HG03520 (cell line): ENCODE data around the gene IQSEC1.

Experiments used
- ATAC-seq: cut with Tn5 transposase; IDR thresholded peaks from one replicate; pipeline ENCODE4 v1.9.1; 2021; ENCODE audit warnings: mild to moderate bottlenecking, moderate library complexity; ENCODE audit not compliant: unreplicated experiment

The IQSEC1 gene

DNA sequence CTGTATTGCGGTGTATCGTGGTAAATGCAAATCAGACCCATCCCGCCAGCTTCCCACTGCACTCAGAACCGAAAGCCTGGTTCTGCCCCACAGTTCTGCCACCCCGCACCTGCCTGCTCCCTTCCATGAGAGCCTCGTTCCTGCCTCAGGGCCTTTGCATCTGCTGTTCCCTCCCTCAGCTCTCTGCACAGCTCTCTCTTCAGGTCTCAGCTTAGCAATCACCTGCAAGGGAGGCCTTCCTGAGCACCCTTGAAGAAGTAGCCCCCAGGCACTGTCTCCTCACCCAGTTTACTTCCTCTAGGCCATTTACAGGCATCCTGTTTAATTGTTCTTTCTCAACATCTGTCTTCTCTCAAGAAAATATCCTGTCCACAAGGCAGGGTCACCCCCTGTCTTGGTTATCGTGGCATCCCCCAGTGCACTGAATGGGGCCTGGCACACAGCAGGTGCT, 13.3 kb upstream of the IQSEC1 start:
- ATAC-seq, result no peak

GRCh38 chr3:13085846-13086179, 12.6 kb upstream of the IQSEC1 start:
- ATAC-seq, result no peak

DNA sequence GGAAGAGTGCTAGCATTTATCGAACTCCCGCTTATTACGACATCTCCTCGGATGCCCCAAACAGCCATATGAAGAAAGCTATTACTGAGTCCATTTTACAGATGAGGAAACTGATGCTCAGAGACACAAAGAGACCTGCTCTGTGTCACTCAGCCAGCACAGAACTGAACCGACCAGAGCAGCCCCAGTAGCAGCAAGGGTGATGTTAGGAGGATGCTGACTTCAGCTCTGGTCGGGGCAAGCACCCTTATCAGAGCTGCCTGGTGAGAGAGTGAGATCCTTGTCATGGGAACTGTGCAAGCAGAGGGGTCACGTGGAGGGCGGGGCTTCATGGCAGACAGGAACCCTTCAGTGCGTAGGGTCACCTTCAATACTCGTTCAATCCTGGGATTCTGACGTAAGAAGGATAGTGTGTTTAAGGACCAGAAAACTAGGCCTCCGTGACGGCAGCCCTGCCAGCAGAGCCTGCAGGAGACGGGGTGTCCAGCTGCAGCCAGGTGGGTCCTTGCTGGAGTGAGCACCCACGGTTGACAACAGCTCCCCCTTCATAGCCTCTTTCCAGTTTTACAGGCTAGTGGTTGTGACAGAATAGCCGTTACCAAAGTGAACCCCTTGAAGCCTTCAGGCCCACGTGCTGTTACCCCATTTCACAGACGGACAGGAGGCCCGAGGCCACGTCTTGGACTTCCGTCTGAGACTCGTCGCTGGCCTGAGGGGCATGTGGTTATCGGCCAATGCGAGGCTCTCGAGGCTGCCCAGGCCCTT, 12.0 kb upstream of the IQSEC1 start:
- ATAC-seq, result no peak

GRCh38 chr3:13083898-13084297, 10.7 kb upstream of the IQSEC1 start:
- ATAC-seq, result peak; percentile 44

DNA sequence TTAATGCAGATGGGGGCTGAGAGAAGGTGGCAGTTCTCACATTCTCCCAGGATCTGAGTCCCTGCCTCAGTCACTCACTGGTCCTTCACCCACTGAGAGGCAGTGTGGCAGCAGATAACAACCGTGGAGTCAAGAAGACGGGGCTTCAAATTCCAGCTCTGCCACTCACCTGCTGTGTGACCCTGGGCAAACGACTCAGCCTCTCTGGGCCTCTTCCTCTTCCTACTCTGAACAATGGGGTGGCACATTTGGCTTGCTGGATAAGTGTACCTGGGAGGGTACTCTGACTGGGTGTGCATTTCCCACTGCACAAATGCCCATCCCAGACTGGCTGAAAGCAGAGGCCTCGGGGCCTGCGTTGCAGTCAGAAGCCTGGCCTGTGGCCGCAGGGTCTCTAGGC, 10.0 kb upstream of the IQSEC1 start:
- no peak for ATAC-seq

- ATAC-seq, result no peak
These were observed 9.4 kb upstream of the IQSEC1 start for GRCh38 chr3:13082677-13083076.

DNA sequence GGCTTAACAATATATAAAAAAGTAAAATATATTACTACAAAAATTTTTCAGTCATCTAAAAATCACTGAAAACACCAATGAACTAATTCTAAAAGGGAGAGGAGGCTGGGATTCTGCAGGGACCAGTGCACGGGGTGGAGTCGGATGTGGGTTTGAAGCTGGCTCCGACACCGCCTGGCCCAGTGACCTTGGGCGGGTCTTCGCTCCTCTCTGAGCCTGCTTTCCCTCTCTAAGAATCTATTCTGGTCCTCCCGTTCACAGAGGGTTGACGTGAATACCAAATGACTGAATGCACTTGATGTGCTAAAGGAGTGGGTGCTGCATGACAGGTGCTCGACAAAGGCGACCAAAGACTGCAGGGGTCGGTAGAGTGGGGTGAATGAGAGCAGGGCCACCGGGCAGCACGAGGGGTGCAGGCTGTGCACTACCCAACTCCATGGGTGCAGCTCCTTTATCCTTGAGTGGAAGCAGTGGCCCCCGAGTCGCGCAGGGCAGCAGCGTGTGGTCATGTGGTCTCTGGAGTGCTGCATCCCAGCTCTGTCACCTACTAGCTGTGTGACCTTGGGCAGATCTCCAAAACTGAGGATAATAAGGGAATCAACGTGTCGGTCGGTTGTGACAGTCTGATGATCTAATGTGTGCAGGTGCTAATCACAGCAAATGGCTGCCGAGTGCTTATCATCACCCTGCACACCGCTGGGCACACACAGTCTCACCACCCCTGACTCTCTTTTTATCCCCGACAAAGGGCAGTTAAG, 8.6 kb upstream of the IQSEC1 start:
- no peak for ATAC-seq

- ATAC-seq, result no peak
These were observed 7.4 kb upstream of the IQSEC1 start for GRCh38 chr3:13080591-13080990.

- no peak for ATAC-seq
These were observed 6.8 kb upstream of the IQSEC1 start for GRCh38 chr3:13080026-13080425.

GRCh38 chr3:13079510-13079909, 6.3 kb upstream of the IQSEC1 start:
- no peak for ATAC-seq

DNA sequence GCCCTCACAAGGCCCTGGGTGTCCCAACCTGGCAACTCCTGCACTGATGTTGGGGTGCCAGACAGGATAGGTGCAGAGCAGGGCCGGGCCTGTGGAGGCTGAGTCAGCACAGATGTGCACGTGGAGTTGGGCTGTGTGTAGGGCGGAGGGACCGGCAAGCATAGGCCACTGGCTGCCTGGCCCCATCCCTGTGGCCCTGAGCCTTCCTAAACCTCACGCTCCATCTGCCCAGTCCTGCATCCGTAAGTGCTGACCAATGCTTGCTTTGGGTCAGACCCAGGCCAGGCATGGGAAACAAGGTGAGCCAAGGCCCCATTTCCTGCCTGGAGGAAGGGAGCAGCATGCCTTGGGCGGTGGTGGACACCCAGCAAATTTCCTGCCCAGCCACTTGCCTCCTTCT, 5.8 kb upstream of the IQSEC1 start:
- ATAC-seq, result no peak

DNA sequence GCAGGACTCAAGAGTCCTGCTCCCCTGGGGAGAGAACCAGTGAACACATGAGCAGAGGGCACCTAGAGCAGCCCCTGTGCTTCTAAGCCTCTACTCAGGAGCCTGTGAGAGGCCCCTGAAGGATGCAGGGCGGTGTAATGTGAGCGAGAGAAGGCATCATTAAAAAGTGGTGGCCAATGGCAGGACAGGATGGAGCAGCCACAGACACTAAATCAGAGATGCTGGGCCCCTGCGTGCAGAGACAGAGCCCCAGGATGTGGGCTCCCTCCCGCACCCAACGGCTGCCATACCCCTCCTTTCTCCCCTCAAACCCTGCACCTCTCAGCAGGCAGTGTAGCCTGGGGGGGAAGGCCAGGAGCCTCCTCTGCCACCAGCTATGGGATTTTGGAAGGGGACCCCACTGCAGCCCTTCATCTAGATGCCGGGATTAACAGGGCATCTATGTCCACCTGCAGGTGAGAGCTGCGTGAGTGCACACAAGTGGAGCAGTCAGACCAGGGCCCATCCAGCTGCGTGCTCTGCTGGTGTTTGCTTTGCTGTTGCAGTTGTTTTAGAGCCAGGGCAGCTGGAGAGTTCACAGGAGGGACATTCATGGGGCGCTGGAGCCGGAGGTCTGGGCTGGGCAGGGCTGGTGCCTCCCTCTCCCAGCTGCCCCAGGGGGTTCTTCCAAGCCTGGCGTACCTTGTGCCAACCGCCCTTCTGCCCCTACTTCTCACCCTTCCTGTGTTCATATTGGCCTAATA, 5.1 kb upstream of the IQSEC1 start:
- ATAC-seq, result no peak

DNA sequence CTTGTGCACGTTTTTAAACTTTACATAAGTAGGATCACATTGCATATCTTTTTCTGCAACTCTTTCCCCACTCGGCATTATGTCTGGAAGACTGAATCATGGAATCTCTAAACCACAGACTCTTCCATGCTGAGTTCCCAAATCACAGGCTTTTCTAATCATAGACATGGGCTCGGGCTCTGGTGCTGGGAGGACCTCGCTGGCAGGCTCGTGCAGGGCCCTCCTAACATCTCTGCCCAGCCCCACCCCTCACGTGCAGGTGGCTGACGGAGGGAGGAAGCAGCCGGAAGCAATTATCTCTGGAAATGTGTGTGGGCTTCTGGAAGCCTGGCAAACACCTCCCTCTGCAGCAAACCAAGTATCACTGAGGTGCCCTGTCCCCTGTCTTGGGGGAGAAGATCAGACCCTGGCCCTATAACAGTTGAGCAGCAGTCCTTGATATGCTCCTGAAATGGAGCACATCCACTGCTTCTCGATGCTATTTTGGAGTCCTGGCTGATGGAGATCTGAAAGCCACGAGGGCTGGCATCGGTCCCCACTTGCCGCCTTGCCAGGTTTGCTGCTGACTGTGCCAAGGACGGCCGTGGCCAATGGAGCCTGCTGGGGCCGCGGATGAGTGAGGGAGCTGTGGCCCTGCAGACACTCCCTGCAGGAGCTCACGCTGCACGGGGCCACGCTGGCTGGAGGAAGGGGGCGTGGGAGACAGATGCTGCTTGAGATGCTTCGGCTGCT, 4.4 kb upstream of the IQSEC1 start:
- no peak for ATAC-seq

DNA sequence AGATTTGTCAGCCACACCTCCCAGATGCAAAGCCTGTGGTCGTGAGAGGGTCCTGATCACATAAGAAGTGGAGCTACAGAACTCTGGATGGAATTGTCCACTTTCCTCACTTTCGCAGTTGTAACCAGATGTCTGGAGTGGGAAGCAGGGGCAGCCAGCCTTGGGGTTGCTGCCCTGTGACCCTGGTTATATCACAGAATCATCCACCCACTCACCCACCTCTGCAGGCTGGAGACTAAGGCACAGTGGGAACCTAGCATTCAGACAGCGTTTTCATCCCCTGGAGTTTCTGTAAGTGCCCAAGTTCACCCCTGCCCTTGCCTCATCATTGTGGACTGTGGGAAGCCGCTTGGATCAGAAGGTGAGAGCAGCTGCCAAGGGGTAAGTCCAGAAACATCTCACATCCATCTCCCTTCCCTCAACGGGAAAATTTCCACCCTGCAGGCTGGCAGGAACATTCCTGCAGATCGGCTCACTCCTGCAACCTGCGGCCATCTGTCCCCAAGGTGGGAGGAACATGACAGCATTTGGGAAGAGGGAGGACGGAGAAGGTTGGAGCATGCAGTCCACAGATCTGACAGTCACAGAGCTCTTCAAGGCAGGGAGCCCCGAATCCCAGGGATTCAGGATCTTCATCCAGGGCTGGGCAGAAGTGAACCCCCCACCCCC, 2.9 kb upstream of the IQSEC1 start:
- no peak for ATAC-seq

DNA sequence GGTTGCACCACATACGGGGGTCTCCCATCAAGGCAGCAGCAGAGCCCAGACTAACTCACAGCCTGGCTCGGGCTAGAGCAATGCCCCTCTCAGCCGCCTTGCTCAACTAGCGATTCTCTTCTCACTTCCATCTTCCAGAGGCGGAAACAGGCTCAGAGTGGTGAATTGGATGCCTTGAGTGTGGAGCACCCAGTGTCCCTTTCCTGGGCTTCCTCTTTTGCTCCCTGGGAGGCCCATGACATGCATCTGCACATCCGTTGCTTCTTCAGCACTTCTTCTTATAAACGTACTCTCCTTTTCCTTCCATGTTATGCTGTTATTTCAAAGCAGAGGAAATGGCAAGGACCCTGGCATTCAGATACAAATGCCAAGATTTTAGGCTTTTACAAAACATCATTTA, 2.1 kb upstream of the IQSEC1 start:
- ATAC-seq, result no peak

DNA sequence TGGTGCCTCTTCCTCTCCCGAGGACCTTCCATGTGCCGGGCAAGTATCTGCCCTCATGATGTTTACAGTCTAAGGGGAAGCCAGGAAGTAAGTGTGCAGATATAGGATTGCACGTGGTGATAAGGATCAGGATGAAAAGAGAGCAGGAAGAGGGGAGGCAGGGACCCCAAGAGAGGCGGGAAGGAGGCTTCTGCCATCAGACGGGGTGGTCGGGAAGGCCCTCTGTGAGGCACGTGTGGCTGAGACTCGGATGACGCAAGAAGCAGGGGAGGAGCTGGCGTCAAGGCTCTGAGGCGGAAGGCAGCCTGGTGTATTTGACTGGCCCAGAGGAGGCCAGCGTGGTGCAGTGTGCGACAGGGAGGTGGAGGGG, 762 bp upstream of the IQSEC1 start:
- ATAC-seq, result no peak

GRCh38 chr3:13072600-13073325, 466 bp downstream of the IQSEC1 start:
- peak; percentile 22 for ATAC-seq

GRCh38 chr3:13072239-13072599, 1.0 kb downstream of the IQSEC1 start:
- ATAC-seq, result no peak

DNA sequence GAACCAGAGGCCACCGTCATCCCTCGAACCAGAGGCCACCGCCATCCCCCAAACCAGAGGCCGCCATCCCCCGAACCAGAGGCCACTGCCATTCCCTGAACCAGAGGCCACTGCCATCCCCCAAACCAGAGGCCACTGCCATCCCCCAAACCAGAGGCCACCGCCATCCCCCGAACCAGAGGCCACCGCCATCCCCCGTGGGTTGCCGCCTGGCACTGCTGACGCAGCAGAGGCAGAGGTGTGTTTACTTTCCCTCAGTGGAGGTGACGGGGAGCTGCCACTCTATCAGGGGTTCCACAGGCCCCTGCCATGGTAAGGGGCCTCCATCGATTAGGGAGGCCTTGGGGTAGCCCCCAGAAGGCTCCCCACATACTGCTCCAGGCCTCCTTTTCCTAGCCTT, 1.5 kb downstream of the IQSEC1 start:
- no peak for ATAC-seq
